Measurements from ENCODE around the gene PDE3B. TPM values are rescaled to one million over a fixed set of nuclear protein-coding genes. Genes with fewer than 3 reads are reported as not detected.

Gene PDE3B
- polyA plus RNA-seq, 3 donors: 4.0 to 6.0 (median 5.2) TPM

GRCh38 chr11:14622223-14622954, 21.2 kb upstream of the PDE3B start:
- no peak overlapping the region for H3K4me2 ChIP-seq (replicated peaks; ENCODE audit: extremely low read depth, low read length, poor library complexity, severe bottlenecking)
- no peak for DNase-seq
- TF ChIP-seq, protein P1, sequence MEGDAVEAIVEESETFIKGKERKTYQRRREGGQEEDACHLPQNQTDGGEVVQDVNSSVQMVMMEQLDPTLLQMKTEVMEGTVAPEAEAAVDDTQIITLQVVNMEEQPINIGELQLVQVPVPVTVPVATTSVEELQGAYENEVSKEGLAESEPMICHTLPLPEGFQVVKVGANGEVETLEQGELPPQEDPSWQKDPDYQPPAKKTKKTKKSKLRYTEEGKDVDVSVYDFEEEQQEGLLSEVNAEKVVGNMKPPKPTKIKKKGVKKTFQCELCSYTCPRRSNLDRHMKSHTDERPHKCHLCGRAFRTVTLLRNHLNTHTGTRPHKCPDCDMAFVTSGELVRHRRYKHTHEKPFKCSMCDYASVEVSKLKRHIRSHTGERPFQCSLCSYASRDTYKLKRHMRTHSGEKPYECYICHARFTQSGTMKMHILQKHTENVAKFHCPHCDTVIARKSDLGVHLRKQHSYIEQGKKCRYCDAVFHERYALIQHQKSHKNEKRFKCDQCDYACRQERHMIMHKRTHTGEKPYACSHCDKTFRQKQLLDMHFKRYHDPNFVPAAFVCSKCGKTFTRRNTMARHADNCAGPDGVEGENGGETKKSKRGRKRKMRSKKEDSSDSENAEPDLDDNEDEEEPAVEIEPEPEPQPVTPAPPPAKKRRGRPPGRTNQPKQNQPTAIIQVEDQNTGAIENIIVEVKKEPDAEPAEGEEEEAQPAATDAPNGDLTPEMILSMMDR (IDR thresholded peaks at IDR 0.05): no peak
- intact Hi-C loops (cut with micrococcal nuclease): no loop called here
- H3K36me3 Mint-ChIP-seq: peaks cover 0 to 4% of the 10 kb centered on the region in 2 donors
- no peak overlapping the region for H3K27ac ChIP-seq (ENCODE audit: low read depth in 1 of 2, low read length in 2 of 2)
- no peaks in the 10 kb centered on the region for H3K27me3 ChIP-seq (ENCODE audit: control insufficient read depth in 2 of 2, insufficient read depth in 2 of 2, low read length in 2 of 2)
- peaks cover 38 to 49% of the 10 kb centered on the region in 2 donors for H3K4me1 ChIP-seq (ENCODE audit: control insufficient read depth in 1 of 2, insufficient read depth in 2 of 2, low read length in 2 of 2)
- no peaks in the 10 kb centered on the region for H3K36me3 ChIP-seq (replicated peaks in 1 of 2; ENCODE audit: control insufficient read depth in 1 of 2, insufficient read depth in 2 of 2, low read length in 2 of 2)
- H3K27ac Mint-ChIP-seq: no peak overlapping the region
- H3K9ac ChIP-seq (ENCODE audit: insufficient read depth, low read length, poor library complexity, severe bottlenecking): no peak overlapping the region
- H3K27me3 Mint-ChIP-seq (ENCODE audit: low read depth in 3 of 3): no peaks in the 10 kb centered on the region
- peaks cover 6% of the 10 kb centered on the region for H3K79me2 ChIP-seq (ENCODE audit: insufficient read depth, low read length)
- no peaks in the 10 kb centered on the region for H4K20me1 ChIP-seq (ENCODE audit: insufficient read depth, low read length)
- peaks cover 0 to 2% (median 0%) of the 10 kb centered on the region in 7 donors for H3K9me3 Mint-ChIP-seq
- 34% methylated on average over 4 of the region's 5 CpGs for WGBS (ENCODE audit: insufficient coverage)
- H3K4me3 ChIP-seq (replicated peaks in 1 of 3; ENCODE audit: low read depth in 2 of 3, low read length in 3 of 3): no peak overlapping the region
- no peak overlapping the region for H2AFZ ChIP-seq (ENCODE audit: insufficient read depth, low read depth, low read length, poor library complexity, severe bottlenecking)
- peaks cover 54% of the 10 kb centered on the region for H3K4me1 Mint-ChIP-seq
- no peaks in the 10 kb centered on the region for H3K9me3 ChIP-seq (replicated peaks in 1 of 2; ENCODE audit: control insufficient read depth in 1 of 2, insufficient read depth in 1 of 2, low read length in 2 of 2)
- H3K4me3 Mint-ChIP-seq: no peak overlapping the region

DNA sequence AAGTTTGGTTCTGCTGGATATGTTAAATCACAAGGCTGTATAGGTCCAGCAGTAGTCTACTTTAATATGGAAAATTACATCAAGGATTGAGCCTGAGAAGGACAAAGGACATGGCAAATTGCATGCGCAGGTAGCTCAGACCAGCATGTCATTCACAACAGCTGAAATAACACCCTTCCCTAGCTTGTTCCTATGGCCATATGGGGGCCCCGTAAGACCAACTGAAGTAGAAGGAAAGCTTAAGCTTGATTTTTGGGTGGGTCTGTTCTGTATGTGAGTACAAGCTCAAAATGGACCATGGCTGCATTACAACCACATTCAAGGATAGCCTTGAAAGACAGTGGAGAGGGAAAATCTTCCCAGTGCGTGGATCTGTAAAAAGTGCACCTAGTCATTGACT, 20.6 kb upstream of the PDE3B start:
- no peak overlapping the region for H3K27ac Mint-ChIP-seq
- H3K4me3 Mint-ChIP-seq: no peak overlapping the region
- Histone ChIP-seq H2AFZ (ENCODE audit: insufficient read depth, low read depth, low read length, poor library complexity, severe bottlenecking) (no peak overlapping the region), H3K79me2 (ENCODE audit: insufficient read depth, low read length) (peaks cover 6% of the 10 kb centered on the region), H4K20me1 (ENCODE audit: insufficient read depth, low read length) (no peaks in the 10 kb centered on the region), H3K9me3 (replicated peaks in 1 of 2; ENCODE audit: control insufficient read depth in 1 of 2, insufficient read depth in 1 of 2, low read length in 2 of 2) (no peaks in the 10 kb centered on the region), H3K27ac (ENCODE audit: low read depth in 1 of 2, low read length in 2 of 2) (peak overlapping the region in 1 of 2 donors; percentile 89), H3K9ac (ENCODE audit: insufficient read depth, low read length, poor library complexity, severe bottlenecking) (no peak overlapping the region), H3K27me3 (ENCODE audit: control insufficient read depth in 2 of 2, insufficient read depth in 2 of 2, low read length in 2 of 2) (no peaks in the 10 kb centered on the region), H3K4me2 (replicated peaks; ENCODE audit: extremely low read depth, low read length, poor library complexity, severe bottlenecking) (no peak overlapping the region), H3K4me1 (ENCODE audit: control insufficient read depth in 1 of 2, insufficient read depth in 2 of 2, low read length in 2 of 2) (peaks cover 38 to 50% of the 10 kb centered on the region in 2 donors), H3K4me3 (replicated peaks in 1 of 3; ENCODE audit: low read depth in 2 of 3, low read length in 3 of 3) (no peak overlapping the region), H3K36me3 (replicated peaks in 1 of 2; ENCODE audit: control insufficient read depth in 1 of 2, insufficient read depth in 2 of 2, low read length in 2 of 2) (no peaks in the 10 kb centered on the region)
- peaks cover 0 to 2% (median 0%) of the 10 kb centered on the region in 7 donors for H3K9me3 Mint-ChIP-seq
- TF ChIP-seq, protein P1 (IDR thresholded peaks at IDR 0.05): no peak
- no CpG with 5 or more reads among the region's 3 CpGs for WGBS (ENCODE audit: insufficient coverage)
- H3K36me3 Mint-ChIP-seq: peaks cover 0 to 4% of the 10 kb centered on the region in 2 donors
- peaks cover 56% of the 10 kb centered on the region for H3K4me1 Mint-ChIP-seq
- no peaks in the 10 kb centered on the region for H3K27me3 Mint-ChIP-seq (ENCODE audit: low read depth in 3 of 3)
- no peak for DNase-seq
- intact Hi-C loops (cut with micrococcal nuclease): no loop called here

Measured in CD14-positive monocyte (primary cell).